Glomerular visceral epithelial cell (primary cell): Measurements from ENCODE around the gene AKR7A3.
"Not testable (repeated sequence)": the region's sequence is repeated elsewhere in the genome, so short reads cannot be mapped to it uniquely, and the experiment has no call there.

ENCODE experiments used
- DNase-seq: peaks from one replicate; pipeline ENCODE4 v3.0.0-alpha.2; 2016; ENCODE audit errors: extremely low spot score

Gene AKR7A3

DNA sequence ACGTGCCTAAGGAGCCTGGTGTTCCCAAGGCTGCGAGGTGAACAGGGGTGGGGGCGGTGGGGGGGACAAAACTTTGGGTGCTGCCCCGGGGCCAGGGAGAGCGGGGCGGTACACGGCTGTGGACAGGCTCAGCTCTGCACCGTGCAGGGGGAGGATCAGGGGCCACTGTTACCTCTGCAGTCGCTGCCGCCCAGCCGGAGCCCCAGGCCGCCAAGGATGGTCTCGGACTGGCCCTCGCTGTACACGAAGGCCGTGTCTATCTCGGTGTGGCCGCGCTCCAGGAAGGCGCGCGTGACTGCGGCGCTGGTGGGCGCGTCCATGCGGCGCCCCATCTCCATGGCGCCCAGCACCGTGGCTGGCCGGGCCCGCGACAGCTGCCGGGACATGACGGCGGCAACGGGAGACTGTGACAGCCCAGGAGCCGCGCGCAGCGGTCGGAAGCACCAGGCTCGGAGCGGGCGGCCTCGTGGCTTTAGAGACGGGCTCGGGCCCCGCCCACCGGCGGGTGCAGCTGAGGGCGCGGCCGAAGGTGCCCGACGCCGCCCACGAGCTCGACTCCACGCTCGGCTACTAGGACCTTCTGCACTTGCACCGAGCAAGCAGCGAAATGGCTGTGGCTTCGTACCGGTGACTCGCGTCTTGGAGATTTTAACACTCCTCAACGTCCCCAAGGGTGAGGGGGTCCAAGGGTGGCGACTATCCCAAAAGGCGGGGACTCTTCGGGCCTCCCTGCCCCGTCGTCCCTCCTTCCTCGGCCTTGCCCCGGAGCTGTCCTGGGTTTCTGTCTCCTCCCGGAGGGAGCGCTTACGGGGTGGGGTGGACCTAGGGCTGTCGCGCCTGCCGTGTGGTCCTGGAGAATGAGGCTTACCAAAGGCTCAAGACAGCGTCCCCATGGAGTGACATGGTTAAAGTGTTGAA is at the start of gene AKR7A3:
TSS of gene AKR7A3 (minus strand) at position 447 of the 918 bp plus-strand sequence. CDS start at position 386, 61 bp downstream.
- not testable (repeated sequence) for DNase-seq

DNA sequence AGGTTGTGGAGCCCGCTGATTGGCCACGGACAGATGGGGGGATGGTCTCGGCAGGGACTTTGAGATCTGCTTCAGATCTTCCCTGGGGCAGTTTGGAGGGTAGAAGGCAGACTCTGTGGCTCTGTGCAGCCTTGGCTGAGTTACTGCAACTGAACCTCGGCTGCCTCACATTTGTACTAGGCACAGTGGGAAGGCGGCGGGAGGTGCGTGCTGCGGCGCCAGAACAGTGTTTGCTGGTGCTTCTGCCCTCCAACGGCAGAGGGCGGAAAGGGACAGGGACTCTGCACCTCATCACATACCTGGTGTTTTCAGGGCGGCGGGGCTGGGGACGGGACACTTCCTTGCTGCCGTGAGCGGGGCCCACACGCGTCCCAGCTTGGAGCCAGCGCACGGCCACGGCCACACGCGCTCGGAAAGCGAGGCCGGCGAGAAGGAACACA is 49.8 kb upstream of the AKR7A3 start:
- DNase-seq: no peak

DNA sequence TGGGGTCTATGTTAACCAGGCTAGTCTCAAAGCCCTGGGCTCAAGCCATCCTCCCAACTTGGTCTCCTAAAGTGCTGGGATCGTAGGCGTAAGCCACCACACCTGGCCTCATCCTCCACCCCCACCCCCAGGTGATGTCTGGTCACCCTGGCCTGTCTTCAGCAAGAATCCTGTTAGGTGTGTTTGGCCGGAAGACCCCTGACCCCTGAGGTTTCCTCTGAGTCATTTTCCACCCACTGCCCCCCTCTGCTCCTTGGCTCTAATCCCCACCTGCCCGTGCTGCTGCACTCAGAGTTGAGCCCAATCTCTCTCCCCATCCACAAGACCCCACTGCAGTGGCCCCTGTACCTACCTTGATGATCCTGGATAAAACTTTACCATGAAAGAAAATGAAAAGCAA is 48.7 kb upstream of the AKR7A3 start:
- no peak for DNase-seq

DNA sequence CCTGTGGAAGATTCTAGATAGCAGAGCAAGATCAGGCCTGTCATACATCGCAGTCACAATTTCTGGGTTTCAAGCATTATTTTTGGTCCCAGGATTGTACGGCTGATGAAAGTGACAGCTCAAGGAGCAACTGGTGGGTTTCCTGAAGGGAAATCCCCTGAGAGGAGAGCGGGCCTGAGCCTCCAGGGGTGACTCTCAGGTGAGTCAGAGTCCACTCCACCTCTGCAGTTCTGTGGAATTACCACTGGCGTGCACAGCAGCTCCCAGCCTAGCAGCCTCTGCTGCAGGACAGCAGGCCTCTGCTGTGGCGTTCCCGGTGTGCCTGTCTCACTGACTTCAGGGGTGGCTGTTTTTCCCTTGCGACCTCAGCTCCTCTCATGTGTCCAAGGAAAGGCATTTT is 48.0 kb upstream of the AKR7A3 start:
- DNase-seq: peak; percentile 74

DNA sequence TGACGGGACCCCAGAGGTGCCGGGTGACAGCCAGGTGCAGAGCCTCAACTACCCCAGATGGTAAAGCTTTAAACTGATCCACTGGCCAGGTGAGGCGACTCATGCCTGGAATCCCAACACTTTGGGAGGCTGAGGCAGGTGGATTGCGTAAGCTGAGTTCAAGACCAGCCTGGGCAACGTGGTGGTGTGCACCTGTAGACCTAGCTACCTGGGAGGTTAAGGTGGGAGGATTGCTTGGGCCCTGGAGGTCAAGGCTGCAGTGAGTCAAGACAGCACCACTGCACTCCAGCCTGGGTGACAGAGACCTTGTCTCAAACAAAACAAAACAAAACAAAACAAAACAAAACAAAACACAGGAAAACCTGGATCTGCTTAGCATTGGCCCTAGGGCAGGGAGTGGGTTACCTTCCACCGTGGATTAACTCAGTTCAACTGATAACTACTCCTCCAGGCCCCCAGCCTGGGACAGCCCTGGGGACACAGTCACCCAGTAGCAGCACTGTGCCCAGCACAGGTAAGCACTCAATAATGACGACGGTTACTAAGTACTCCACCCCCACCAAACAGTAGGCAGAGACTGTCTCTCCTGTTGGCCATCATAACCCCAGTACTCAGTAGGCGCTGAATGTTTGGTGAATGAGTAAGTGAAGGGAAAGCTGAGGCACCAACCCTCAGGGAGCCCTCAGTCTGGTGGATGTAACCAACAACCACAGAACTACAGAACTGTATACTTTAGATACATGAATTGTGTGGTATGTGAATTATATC is 45.2 kb upstream of the AKR7A3 start:
- no peak for DNase-seq

DNA sequence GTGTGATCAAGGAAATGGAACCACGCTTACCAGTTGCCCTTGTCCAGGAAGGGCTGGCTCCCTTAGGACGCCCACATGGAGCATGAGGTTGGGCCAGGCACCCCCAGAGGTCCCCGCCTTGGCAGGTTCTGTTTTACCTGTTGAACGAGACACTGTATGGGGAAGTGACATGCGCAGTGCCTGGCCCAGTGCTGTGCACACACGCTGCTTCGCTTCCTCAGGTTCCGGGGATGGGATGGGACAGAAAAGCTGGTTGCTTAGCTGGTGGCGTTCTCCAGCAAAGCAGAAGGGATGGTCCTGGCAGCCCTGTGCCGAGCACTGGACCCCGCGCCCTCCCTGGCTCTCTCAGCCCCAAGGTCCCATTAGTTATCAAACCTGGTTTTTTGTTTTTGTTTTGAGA is 44.3 kb upstream of the AKR7A3 start:
- no peak for DNase-seq

DNA sequence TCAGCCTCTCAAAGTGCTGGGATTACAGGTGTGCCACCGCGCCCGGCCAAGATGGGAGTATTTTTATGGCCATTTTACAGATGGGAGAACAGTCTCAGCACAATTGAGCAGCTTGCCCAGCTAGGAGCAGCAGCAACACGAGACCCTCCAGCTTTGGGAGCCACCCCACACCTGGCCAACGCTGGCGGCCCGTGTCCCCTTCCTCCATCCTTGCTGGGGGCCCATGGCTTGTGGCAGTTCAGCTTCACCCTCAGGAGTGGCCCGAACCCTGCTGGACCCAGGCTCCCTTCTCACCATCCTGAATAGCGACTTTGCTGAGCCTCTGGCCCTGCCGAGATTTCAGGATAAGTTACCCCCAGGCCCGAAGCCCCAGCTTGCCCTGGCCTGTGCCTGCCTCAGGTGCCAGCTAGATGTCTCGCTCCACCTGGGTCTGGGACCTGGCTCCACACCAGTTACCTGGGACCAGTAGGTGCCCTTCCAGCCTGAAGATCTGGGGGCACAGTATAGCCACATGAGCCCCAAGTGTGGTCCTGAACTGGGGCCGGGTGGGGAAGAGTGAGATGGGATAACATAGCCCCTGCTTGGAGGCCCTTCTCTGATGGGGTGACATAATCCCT is 42.8 kb upstream of the AKR7A3 start:
- no peak for DNase-seq

DNA sequence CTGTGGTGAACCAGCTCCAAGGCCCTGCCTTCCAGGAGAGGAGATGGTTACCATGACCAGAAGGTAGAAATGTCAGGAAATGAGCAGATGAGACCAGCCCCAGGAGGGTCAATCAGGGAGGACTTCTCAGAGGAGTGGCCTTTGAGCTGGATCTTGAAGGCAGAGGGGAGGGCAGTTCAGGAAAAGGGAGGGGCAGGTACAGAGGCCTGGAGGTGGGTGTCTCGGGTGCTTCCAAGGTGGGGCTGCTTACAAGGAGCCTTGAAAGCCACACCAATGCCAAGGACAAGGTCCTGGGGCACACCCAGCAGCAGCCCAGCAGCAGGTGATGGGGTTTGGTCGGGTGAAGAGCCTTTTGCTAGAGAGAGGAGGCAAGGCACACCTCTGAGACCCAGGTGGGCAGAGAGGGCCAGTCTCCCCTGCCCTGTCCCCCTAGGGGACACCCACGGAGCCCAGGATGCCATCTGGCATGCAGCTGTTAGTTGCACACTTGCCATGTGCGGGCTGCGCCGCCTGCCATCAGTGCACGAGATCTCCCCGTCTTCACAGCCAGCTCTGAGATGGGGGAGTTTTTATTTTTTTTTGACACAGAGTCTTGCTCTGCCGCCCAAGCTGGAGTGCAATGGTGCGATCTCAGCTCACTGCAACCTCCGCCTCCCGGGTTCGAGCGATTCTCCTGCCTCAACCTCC is 42.0 kb upstream of the AKR7A3 start:
- DNase-seq: no peak

DNA sequence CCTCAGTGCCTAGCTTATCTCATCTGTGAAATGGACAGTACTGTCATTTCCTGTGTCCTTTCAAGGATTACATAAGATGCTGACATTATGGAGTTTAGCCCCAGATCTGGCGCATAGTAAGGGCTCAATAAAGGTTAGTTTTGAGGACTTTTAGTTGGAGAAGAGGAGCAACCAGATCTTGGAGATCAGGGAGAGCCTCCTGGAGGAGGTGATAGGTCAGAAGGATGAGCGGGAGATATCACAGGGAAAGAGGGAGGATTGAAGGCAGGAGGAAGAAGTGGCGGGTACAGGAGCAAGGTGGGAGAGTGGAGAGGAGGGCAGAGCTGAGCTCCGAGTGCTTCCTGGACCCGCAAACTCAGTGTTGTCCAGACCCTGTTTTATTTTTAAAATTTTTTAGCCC is 41.0 kb upstream of the AKR7A3 start:
- DNase-seq: no peak

DNA sequence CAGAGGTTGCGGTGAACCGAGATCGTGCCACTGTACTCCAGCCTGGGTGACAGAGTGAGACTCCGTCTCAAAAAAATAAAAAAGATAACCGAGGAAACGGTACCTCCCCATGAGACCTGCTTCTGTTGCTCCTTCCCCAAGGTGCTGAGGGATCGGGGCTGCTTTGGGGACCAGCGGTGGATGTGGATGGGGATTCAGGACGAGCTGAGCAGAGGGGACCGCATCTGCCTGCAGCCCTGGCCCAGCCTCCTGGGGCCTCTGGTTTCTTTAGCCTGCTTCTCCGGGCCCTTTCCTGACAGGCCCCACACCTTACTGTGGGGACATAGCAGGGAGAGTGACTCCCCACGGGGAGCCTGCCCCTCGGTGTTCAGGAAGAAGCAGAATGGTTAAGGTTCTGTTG is 40.6 kb upstream of the AKR7A3 start:
- DNase-seq: no peak

DNA sequence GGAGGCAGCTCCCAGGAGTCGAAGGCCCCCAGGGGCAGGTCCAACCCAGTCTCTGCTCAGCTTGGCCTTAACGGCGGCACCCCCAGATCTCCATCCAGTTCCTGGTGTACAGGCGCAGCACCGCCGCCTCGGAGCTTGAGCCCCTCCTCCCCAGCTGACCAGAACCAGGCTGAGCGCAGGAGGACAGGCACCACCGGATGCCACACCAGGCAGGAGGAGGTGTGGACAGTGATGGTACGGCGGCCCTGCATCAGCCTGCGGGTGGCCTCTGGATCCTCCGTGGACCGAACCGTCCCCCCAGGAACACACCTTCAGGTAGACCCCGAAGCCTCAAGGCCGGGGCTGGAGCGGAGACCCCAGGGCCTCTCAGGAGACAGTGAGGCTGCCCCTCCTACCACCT is 39.9 kb upstream of the AKR7A3 start:
- DNase-seq: no peak

DNA sequence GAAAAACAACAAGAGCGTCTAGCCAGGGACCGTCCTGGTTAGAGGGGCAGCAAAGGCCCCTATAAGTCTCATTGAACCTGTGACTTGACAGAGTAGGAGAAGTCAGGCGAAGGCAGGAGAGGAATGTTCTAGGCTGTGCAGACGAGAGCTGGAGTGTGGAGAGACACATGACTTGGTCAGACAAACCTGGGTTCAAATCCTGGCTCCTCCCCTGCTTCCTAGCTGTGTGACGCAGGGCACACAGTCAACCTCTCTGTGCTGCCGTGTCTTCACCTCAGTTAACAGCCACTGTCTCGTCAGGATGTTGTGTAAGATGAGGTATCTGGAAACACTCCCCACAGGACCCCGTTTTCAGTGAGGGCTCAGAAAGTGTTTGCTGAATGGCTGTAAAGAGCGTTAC is 39.2 kb upstream of the AKR7A3 start:
- DNase-seq: no peak

DNA sequence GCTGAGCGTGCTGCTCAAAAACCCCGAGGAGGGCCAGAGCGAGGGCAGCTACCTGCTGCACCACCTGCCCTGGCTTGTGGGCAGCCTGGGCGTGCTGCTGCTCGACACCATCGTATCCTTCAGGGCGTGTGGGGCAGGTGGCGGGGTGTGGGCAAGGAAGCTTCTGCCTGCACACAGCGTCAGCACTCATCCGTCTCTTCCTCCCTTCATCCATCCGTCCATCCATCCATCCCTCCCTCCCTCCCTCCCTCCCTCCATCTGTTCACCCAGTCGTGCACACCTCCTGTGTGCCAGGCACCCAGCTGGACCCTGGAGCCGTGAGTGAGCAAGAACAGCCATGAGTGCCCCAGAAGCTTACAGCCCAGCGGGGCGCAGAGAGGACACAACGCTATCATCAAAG is 38.7 kb upstream of the AKR7A3 start:
- no peak for DNase-seq

DNA sequence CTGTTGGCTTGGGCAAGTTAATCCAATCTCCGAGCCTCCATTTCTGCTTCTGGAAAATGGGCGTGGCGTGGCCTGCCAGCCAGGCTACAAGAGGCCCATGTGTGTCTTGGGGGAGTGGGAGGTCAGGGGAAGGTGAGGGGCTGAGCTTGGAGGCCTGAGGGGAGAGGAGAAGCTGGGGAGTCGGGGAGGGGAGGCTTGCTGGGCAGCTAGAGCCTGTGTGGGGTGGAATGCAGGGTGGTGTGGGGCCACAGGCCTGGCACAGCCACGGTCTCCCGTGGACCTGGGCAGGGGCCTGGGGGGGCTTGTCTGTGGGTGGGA is 38.1 kb upstream of the AKR7A3 start:
- DNase-seq: no peak

DNA sequence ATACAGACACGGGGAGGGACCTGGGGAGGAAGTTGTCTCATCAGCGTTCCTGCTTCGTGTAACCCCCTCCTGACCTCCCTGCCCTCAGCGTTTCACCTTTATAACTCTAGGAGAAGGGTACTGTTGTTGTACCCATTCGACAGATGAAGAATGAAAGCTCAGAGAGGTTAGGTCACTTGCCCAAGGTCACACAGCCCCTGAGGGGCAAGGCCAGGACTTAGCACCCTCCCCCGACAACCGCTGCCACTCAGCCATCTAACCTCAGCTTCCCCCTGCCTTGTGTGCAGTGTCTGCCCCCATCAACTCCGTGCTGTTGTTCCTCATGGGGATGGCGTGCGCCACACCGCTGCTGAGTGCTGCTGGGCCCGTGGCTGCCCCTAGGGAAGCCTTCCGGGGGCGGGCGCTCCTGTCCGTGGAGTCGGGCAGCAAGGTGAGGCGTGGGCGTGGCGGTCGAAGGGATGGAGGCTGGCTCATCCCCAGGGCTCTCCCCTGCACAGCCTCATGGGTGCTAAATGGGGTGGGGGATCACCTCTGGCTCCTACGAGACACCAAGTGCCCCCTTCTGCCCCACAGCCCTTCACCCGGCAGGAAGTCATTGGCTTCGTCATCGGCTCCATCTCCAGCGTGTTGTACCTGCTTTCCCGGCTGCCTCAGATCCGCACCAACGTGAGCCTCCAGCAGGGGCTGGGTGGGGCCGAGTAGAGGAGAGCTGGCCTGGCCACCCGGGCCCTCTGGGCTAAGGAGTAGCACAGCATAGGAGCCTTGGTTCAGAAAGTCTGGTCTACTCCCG is 37.6 kb upstream of the AKR7A3 start:
- DNase-seq: no peak

DNA sequence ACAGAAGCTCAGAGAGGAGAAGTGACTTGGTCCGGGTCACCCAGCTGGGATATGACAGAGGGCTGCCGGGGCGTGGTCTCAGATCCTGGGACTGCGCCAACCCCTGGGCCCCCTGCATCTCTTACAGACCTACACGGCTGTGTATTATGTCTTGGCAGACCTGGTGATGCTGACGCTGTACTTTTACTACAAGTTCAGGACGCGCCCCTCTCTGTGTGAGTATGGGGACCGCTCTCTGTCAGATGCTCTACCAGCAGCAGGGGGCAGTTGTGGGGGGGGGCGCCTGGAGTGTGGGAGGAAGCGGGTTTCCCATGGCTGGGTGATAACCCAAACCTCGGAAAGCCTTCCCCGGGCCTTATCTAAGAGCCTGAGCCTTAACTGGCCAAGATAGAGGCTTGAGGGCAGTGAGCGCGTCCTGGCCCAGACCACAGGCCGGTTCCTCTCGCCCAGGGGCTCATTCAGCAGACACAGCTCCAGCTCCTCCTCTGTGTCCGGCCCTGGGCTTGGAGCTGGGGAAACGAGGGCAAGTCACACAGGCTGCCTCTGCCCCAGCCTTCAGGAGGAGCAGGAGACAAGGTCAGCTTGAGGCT is 36.9 kb upstream of the AKR7A3 start:
- no peak for DNase-seq

DNA sequence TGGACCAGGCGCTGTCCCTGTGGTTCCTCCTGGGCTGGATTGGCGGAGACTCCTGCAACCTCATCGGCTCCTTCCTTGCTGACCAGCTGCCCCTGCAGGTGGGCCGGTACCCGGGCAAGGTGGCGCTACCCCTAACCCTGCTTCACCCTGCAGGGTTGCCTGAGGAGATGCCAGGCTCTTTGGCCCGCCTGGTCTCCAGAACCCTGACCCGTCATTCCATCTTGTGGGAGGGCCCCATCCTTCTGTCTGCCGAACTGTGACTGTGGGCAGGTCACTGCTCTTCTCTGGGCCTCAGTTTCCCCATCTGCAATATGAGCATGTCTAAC is 36.1 kb upstream of the AKR7A3 start:
- no peak for DNase-seq

DNA sequence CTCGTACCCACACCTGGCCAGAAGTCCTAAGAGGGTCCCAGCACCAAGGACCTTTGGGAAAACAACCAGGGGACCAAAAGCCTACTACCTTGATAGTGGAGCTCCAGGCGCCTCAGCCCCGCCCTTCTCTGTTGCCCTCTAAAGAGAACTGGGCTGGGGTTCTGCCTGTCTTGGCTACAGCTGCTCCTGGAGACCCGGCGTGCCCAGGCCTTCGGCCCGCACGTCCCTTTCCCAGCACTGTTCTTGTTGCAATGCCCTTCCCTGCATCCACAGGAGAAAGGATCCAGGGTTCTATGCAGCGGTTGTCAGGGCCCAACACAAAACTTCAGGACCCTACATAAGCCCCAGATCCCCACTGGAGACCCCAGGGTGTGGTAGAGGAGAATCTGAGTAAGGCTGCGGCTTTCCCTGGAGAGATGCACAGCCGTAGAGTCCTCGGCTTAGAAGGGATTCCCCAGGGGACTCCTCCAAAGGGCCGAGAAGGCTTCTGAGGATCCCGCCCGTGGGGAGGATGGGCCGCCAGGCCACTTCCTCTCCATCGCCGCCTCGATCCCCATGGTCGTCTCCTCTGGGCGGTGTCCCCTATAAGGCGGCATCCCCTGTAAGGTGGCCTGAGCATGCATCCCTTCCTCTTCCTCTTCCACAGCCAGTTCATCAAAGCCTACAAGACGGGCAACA is 35.6 kb upstream of the AKR7A3 start:
- DNase-seq: no peak

DNA sequence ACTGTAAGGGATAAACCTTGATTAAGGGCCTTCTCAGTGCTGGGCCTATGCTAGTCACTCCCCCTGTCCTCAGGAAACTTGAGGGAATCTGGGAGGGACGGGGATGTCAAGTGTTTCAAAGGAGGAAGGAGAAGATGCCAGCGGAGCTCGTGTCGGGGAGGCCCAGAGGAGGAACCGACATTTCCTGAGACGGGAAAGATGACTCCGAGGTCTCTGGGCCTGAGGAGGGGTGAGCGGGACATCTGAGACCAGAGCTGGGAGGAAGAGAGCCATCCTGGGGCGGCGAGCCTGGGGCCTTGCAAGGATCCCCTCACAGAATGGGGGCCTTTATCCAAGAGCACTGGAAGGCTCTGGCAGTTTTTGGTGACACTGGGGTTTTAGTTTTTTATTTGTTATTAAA is 33.9 kb upstream of the AKR7A3 start:
- DNase-seq: no peak

DNA sequence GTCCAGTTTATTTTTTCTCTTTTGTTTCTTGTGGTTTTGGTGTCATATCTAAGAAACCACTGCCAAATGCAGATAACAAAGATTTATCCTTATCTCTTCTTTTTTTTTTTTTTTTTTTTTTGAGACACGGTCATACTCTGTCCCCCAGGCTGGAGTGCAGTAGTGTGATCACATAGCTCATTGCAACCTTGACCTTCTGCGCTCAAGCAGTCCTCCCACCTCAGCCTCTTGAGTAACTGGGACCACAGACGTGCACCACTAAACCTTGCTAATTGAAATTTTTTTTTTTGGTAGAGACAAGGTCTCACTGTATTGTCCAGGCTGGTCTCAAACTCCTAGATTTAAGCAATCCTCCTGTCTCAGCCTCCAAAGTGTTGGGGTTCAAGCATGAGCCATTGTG is 32.5 kb upstream of the AKR7A3 start:
- no peak for DNase-seq

DNA sequence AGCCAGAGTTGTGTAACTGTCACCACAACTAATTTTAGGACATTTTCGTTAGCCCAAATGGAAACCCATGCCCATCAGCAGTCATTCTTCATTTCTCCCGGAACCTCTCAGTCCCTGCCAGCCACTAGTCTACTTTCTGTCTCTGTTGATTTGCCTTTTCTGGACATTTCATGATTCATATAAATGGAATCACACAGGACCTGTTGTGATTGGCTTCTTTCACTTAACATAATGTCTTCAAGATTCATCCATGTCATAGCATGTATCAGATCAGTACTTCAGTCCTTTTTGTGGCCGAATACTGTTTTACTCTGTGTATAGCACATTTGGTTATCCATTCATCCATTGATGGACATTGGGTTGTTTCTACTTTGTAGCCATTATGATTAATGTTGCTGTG is 30.6 kb upstream of the AKR7A3 start:
- no peak for DNase-seq
